CD14-positive monocyte (primary cell): ENCODE data around the gene AK1. TPM values are rescaled to one million over a fixed set of nuclear protein-coding genes. Genes with fewer than 3 reads are reported as not detected.

ENCODE experiments used
- DNase-seq, 3 donors: peaks; one replicate each; pipeline ENCODE4 v3.0.0-alpha.2; 2011 to 2022
- H2AFZ ChIP-seq: 2 replicates; pipeline ENCODE4 v1.6.0; 2012; ENCODE audit warnings: mild to moderate bottlenecking, low read depth, low read length, inconsistent platforms; ENCODE audit not compliant: insufficient read depth, poor library complexity, severe bottlenecking
- H3K27ac ChIP-seq, 2 donors: 1 replicate in 1 of 2; 2 replicates in 1 of 2; pipeline ENCODE4 v1.5.1; 2012 to 2013; ENCODE audit warnings: low read length in 2 of 2, control low read depth in 1 of 2, inconsistent platforms in 1 of 2, low read depth in 1 of 2, mild to moderate bottlenecking in 1 of 2
- H3K27me3 ChIP-seq, 2 donors: one replicate each; pipeline versions ENCODE4 v1.6.0 to v1.6.1; 2011 to 2013; ENCODE audit warnings: low read length in 2 of 2; ENCODE audit not compliant: control insufficient read depth in 2 of 2, insufficient read depth in 2 of 2
- H3K36me3 ChIP-seq, 2 donors: replicated peaks in 1 of 2; 1 replicate in 1 of 2; 2 replicates in 1 of 2; pipeline versions ENCODE4 v1.5.1 to v1.6.1; 2012 to 2013; ENCODE audit warnings: low read length in 2 of 2, control low read depth in 1 of 2, inconsistent platforms in 1 of 2, mild to moderate bottlenecking in 1 of 2; ENCODE audit not compliant: insufficient read depth in 2 of 2, control insufficient read depth in 1 of 2
- H3K4me1 ChIP-seq, 2 donors: 1 replicate in 1 of 2; 2 replicates in 1 of 2; pipeline versions ENCODE4 v1.5.1 to v1.6.1; 2012 to 2013; ENCODE audit warnings: low read length in 2 of 2, control low read depth in 1 of 2, inconsistent platforms in 1 of 2, mild to moderate bottlenecking in 1 of 2, moderate library complexity in 1 of 2; ENCODE audit not compliant: insufficient read depth in 2 of 2, control insufficient read depth in 1 of 2
- H3K4me2 ChIP-seq: replicated peaks from 2 replicates; pipeline ENCODE3; 2012; ENCODE audit warnings: low read length, moderate library complexity, mild to moderate bottlenecking; ENCODE audit not compliant: poor library complexity, severe bottlenecking; ENCODE audit errors: extremely low read depth
- H3K4me3 ChIP-seq, 3 experiments: fragments of 200-600 bp in 1 of 3; sonication (generic) in 1 of 3; replicated peaks in 1 of 3; 1 replicate in 2 of 3; 2 replicates in 1 of 3; pipeline ENCODE4 v1.5.1; 2011 to 2013; ENCODE audit warnings: low read length in 3 of 3, mild to moderate bottlenecking in 3 of 3, control low read depth in 2 of 3, low read depth in 2 of 3, inconsistent platforms in 1 of 3, moderate library complexity in 1 of 3
- H3K79me2 ChIP-seq: 2 replicates; pipeline ENCODE4 v1.6.0; 2012; ENCODE audit warnings: mild to moderate bottlenecking, control low read depth, inconsistent platforms, low read length, moderate library complexity; ENCODE audit not compliant: insufficient read depth
- H3K9ac ChIP-seq: 2 replicates; pipeline ENCODE4 v1.6.0; 2017; ENCODE audit warnings: low read length, mild to moderate bottlenecking; ENCODE audit not compliant: insufficient read depth, poor library complexity, severe bottlenecking
- H3K9me3 ChIP-seq, 2 donors: replicated peaks in 1 of 2; 1 replicate in 1 of 2; 2 replicates in 1 of 2; pipeline versions ENCODE4 v1.5.1 to v1.6.1; 2012 to 2013; ENCODE audit warnings: low read length in 2 of 2, control low read depth in 1 of 2; ENCODE audit not compliant: control insufficient read depth in 1 of 2, insufficient read depth in 1 of 2
- H4K20me1 ChIP-seq: 2 replicates; pipeline ENCODE4 v1.6.0; 2012; ENCODE audit warnings: mild to moderate bottlenecking, low read length, control low read depth, moderate library complexity; ENCODE audit not compliant: insufficient read depth
- H3K27ac Mint-ChIP-seq, 7 donors: one replicate each; pipeline ENCODE4 v1.8.0; 2020; ENCODE audit warnings: mild to moderate bottlenecking in 7 of 7, mixed read lengths in 7 of 7, moderate library complexity in 6 of 7, inconsistent platforms in 2 of 7
- H3K27me3 Mint-ChIP-seq, 3 donors: one replicate each; pipeline ENCODE4 v1.8.0; 2021 to 2022; ENCODE audit warnings: low read depth in 3 of 3, mild to moderate bottlenecking in 3 of 3, mixed read lengths in 3 of 3, moderate library complexity in 3 of 3, inconsistent platforms in 1 of 3
- H3K36me3 Mint-ChIP-seq, 2 donors: one replicate each; pipeline ENCODE4 v1.8.0; 2020; ENCODE audit warnings: mixed read lengths in 2 of 2, inconsistent platforms in 1 of 2, mild to moderate bottlenecking in 1 of 2
- H3K4me1 Mint-ChIP-seq: one replicate; pipeline ENCODE4 v1.8.0; 2020; ENCODE audit warnings: mild to moderate bottlenecking, mixed read lengths
- H3K4me3 Mint-ChIP-seq, 2 donors: one replicate each; pipeline ENCODE4 v1.8.0; 2020; ENCODE audit warnings: mild to moderate bottlenecking in 2 of 2, mixed read lengths in 2 of 2, moderate library complexity in 1 of 2
- H3K9me3 Mint-ChIP-seq, 7 donors: one replicate each; pipeline ENCODE4 v1.8.0; 2020 to 2022; ENCODE audit warnings: mixed read lengths in 7 of 7, mild to moderate bottlenecking in 6 of 7, moderate library complexity in 6 of 7, inconsistent platforms in 2 of 7
- CTCF ChIP-seq: fragments of 200-600 bp; IDR thresholded peaks from one replicate; pipeline ENCODE4 v1.8.0; 2022; ENCODE audit warnings: antibody characterized with exemption, mild to moderate bottlenecking
- WGBS: methylation state at CpG from one replicate; pipeline ENCODE4 v1.1.5; 2013; ENCODE audit warnings: missing lambda C conversion rate; ENCODE audit not compliant: insufficient coverage; 5-methylcytosine and 5-hydroxymethylcytosine counted together
- intact Hi-C, 2 donors: fragments of 100-400 bp; cut with micrococcal nuclease; formaldehyde crosslinking; loops; one replicate each; pipeline versions ENCODE4 v1.15.0 to v1.15.1; 2023
- polyA plus RNA-seq, 3 donors: library from polyadenylated mRNA; depleted of rRNA in 1 of 3; unstranded in 2 of 3; stranded (reverse) in 1 of 3; fragments of 300-500 nt in 2 of 3; fragments of >200 nt in 1 of 3; fragmentation: Illumina TruSeq in 2 of 3; gene quantifications; 1 replicate in 2 of 3; 2 replicates in 1 of 3; pipeline ENCODE4 v1.2.3, GENCODE V29; 2012 to 2021

Gene AK1
- polyA plus RNA-seq, 3 donors = 3.5 TPM; not detected in 2

- Histone ChIP-seq H4K20me1 (no peaks in the 10 kb centered on the region), H3K4me2 (no peak overlapping the region), H2AFZ (no peak overlapping the region), H3K9ac (no peak overlapping the region), H3K79me2 (no peaks in the 10 kb centered on the region), H3K36me3 (no peaks in the 10 kb centered on the region), H3K4me1 (peaks cover 6 to 13% of the 10 kb centered on the region in 2 donors), H3K27me3 (no peaks in the 10 kb centered on the region), H3K4me3 (no peak overlapping the region), H3K9me3 (no peaks in the 10 kb centered on the region), H3K27ac (no peak overlapping the region)
- intact Hi-C loops = loop anchor here in 1 of 2 donors (2.0 to 10.0 kb wide), 2 partner anchors 107 to 367 kb away; no protein-coding TSS in a partner anchor
- H3K9me3 Mint-ChIP-seq = no peaks in the 10 kb centered on the region
- TF ChIP-seq CTCF = no peak
- no peak for DNase-seq
- WGBS = 94% methylated on average over 6 of the region's 9 CpGs
- H3K27me3 Mint-ChIP-seq = peaks cover 0 to 3% (median 2%) of the 10 kb centered on the region in 3 donors
- peaks cover 10% of the 10 kb centered on the region for H3K4me1 Mint-ChIP-seq
- no peaks in the 10 kb centered on the region for H3K36me3 Mint-ChIP-seq
- peak overlapping the region in 1 of 7 donors; percentile 72 for H3K27ac Mint-ChIP-seq
- H3K4me3 Mint-ChIP-seq = peak overlapping the region in 1 of 2 donors; percentile 14
These were observed 5.9 kb downstream of the AK1 start for GRCh38 chr9:127871531-127871930.

GRCh38 chr9:127870887-127871286 lies 6.6 kb downstream of the AK1 start:
- Mint-ChIP-seq H3K36me3 (peaks cover 0 to 1% of the 10 kb centered on the region in 2 donors), H3K4me3 (no peak overlapping the region), H3K27ac (no peak overlapping the region), H3K27me3 (peaks cover 0 to 3% (median under 1%) of the 10 kb centered on the region in 3 donors), H3K9me3 (peaks cover 0 to 1% (median 0%) of the 10 kb centered on the region in 7 donors), H3K4me1 (peaks cover 12% of the 10 kb centered on the region)
- Histone ChIP-seq H3K9ac (no peak overlapping the region), H3K4me2 (no peak overlapping the region), H3K27ac (no peak overlapping the region), H3K79me2 (no peaks in the 10 kb centered on the region), H4K20me1 (no peaks in the 10 kb centered on the region), H3K4me3 (no peak overlapping the region), H3K4me1 (peaks cover 8 to 14% of the 10 kb centered on the region in 2 donors), H2AFZ (no peak overlapping the region), H3K9me3 (no peaks in the 10 kb centered on the region), H3K27me3 (no peaks in the 10 kb centered on the region), H3K36me3 (no peaks in the 10 kb centered on the region)
- no peak for DNase-seq
- no peak for TF ChIP-seq CTCF
- 96% methylated on average over 7 of the region's 12 CpGs for WGBS
- intact Hi-C loops = loop anchor here in 1 of 2 donors (1.0 to 10.0 kb wide), 3 partner anchors 84 to 366 kb away; no protein-coding TSS in a partner anchor
